ENCODE results near the gene DENND5B. TPM values are rescaled to one million over a fixed set of nuclear protein-coding genes. Genes with fewer than 3 reads are reported as not detected.

DENND5B gene
- total RNA-seq, 1 donor from 2014 or later: 18.6 TPM

GRCh38 chr12:31477687-31478086 lies 113.2 kb downstream of the DENND5B start:
- ATAC-seq (no peak), DNase-seq (ENCODE audit: low spot score) (no peak)

- DNase-seq (ENCODE audit: low spot score) (no peak), ATAC-seq (peak; percentile 63)
Observed at GRCh38 chr12:31476437-31476836, 114.5 kb downstream of the DENND5B start.

GRCh38 chr12:31475610-31476009 lies 115.3 kb downstream of the DENND5B start:
- peak; percentile 49 for DNase-seq (ENCODE audit: low spot score)
- peak; percentile 56 for ATAC-seq

GRCh38 chr12:31474751-31475150 lies 116.2 kb downstream of the DENND5B start:
- DNase-seq (ENCODE audit: low spot score) (no peak), ATAC-seq (peak; percentile 36)

GRCh38 chr12:31471823-31472222 lies 119.1 kb downstream of the DENND5B start:
- DNase-seq (ENCODE audit: low spot score) (no peak), ATAC-seq (no peak)

GRCh38 chr12:31471051-31471450 lies 119.9 kb downstream of the DENND5B start:
- DNase-seq (ENCODE audit: low spot score): no peak
- ATAC-seq: no peak

GRCh38 chr12:31470459-31470858 lies 120.5 kb downstream of the DENND5B start:
- DNase-seq (ENCODE audit: low spot score): no peak
- no peak for ATAC-seq

- DNase-seq (ENCODE audit: low spot score) (no peak), ATAC-seq (no peak)
Observed at GRCh38 chr12:31466768-31467167, 124.2 kb downstream of the DENND5B start.

GRCh38 chr12:31465002-31465401 lies 125.9 kb downstream of the DENND5B start:
- DNase-seq (ENCODE audit: low spot score) (no peak), ATAC-seq (no peak)

GRCh38 chr12:31460024-31460423 lies 130.9 kb downstream of the DENND5B start:
- DNase-seq (ENCODE audit: low spot score): no peak
- ATAC-seq: no peak

GRCh38 chr12:31456562-31456961 lies 134.4 kb downstream of the DENND5B start:
- DNase-seq (ENCODE audit: low spot score): no peak
- ATAC-seq: no peak

- ATAC-seq: no peak
- no peak for DNase-seq (ENCODE audit: low spot score)
Observed at GRCh38 chr12:31444736-31445135, 146.2 kb downstream of the DENND5B start.

GRCh38 chr12:31440586-31440985 lies 150.3 kb downstream of the DENND5B start:
- no peak for ATAC-seq

GRCh38 chr12:31440134-31440533 lies 150.8 kb downstream of the DENND5B start:
- ATAC-seq: no peak
- no peak for DNase-seq (ENCODE audit: low spot score)

More at GRCh38 chr12:31440586-31440985, 150.3 kb downstream of the DENND5B start:
- DNase-seq (ENCODE audit: low spot score): no peak

- DNase-seq (ENCODE audit: low spot score): no peak
- no peak for ATAC-seq
Observed at GRCh38 chr12:31431721-31432240, 159.2 kb downstream of the DENND5B start.

- ATAC-seq (no peak), DNase-seq (ENCODE audit: low spot score) (no peak)
Observed at GRCh38 chr12:31423405-31423804, 167.5 kb downstream of the DENND5B start.

- ATAC-seq: no peak
- no peak for DNase-seq (ENCODE audit: low spot score)
Observed at GRCh38 chr12:31412292-31412801, 178.6 kb downstream of the DENND5B start.

GRCh38 chr12:31408763-31409162 lies 182.2 kb downstream of the DENND5B start:
- ATAC-seq (no peak), DNase-seq (ENCODE audit: low spot score) (no peak)

GRCh38 chr12:31407562-31407961 lies 183.4 kb downstream of the DENND5B start:
- ATAC-seq (no peak), DNase-seq (ENCODE audit: low spot score) (no peak)

- DNase-seq (ENCODE audit: low spot score) (no peak), ATAC-seq (no peak)
Observed at GRCh38 chr12:31406345-31406744, 184.6 kb downstream of the DENND5B start.

GRCh38 chr12:31405021-31405420 lies 185.9 kb downstream of the DENND5B start:
- DNase-seq (ENCODE audit: low spot score) (no peak), ATAC-seq (no peak)

- ATAC-seq (peak; percentile 99), DNase-seq (ENCODE audit: low spot score) (peak; percentile 57)
Observed at GRCh38 chr12:31403099-31403607, 187.8 kb downstream of the DENND5B start.

GRCh38 chr12:31393004-31393550 lies 197.9 kb downstream of the DENND5B start:
- no peak for DNase-seq (ENCODE audit: low spot score)
- no peak for ATAC-seq
